Adrenal gland (tissue), 12 donors: Measurements from ENCODE around the gene MYO18B. TPM values are rescaled to one million over a fixed set of nuclear protein-coding genes. Genes with fewer than 3 reads are reported as not detected.

ENCODE experiments used
- DNase-seq, 7 donors: peaks; one replicate each; pipeline ENCODE4 v3.0.0-alpha.2; 2019 to 2020
- H3K27ac ChIP-seq, 5 donors: fragments of 200-600 bp; sonication (generic) in 4 of 5; 1 replicate in 3 of 5; 2 replicates in 2 of 5; pipeline versions ENCODE4 v1.5.1 to v1.8.0; 2016 to 2020; ENCODE audit warnings: mild to moderate bottlenecking in 1 of 5
- H3K27me3 ChIP-seq: fragments of 200-600 bp; 2 replicates; pipeline ENCODE4 v1.8.0; 2021
- H3K36me3 ChIP-seq, 2 donors: fragments of 200-600 bp; replicated peaks in 1 of 2; 1 replicate in 1 of 2; 2 replicates in 1 of 2; pipeline versions ENCODE4 v1.5.1 to v1.8.0; 2018 to 2022
- H3K4me1 ChIP-seq, 2 donors: fragments of 200-600 bp; replicated peaks in 1 of 2; 1 replicate in 1 of 2; 2 replicates in 1 of 2; pipeline versions ENCODE4 v1.5.1 to v1.8.0; 2018 to 2021
- H3K4me3 ChIP-seq, 4 donors: fragments of 200-600 bp; sonication (generic) in 3 of 4; one replicate each; pipeline ENCODE4 v1.5.1; 2016 to 2018
- H3K9me3 ChIP-seq, 3 donors: fragments of 200-600 bp; sonication (generic) in 1 of 3; replicated peaks in 1 of 3; 1 replicate in 2 of 3; 2 replicates in 1 of 3; pipeline versions ENCODE4 v1.5.1 to v1.8.0; 2016 to 2021
- CTCF ChIP-seq, 6 experiments: fragments of 450-650 bp in 4 of 6; fragments of 200-600 bp in 2 of 6; sonication (generic) in 1 of 6; IDR thresholded peaks; 1 replicate in 5 of 6; 2 replicates in 1 of 6; pipeline versions ENCODE4 v1.5.1 to v1.8.0; 2016 to 2021; ENCODE audit warnings: antibody characterized with exemption in 6 of 6, mild to moderate bottlenecking in 2 of 6, moderate library complexity in 1 of 6
- POLR2A ChIP-seq, 2 donors: fragments of 450-650 bp; IDR thresholded peaks; one replicate each; pipeline ENCODE4 v1.6.1; 2017; ENCODE audit warnings: antibody characterized with exemption in 2 of 2, mild to moderate bottlenecking in 2 of 2, moderate library complexity in 1 of 2
- WGBS, 4 donors: extraction: QIAGEN DNeasy Blood & Tissue Kit in 2 of 4; methylation state at CpG; one replicate each; pipeline versions ENCODE4 v1.1.5 to v1.1.7; 2013 to 2017; 5-methylcytosine and 5-hydroxymethylcytosine counted together
- intact Hi-C, 2 donors: fragments of 100-400 bp; cut with DNase I; formaldehyde crosslinking; loops; one replicate each; pipeline versions ENCODE4 v1.14.1 to v1.15.0; 2022 to 2023
- polyA plus RNA-seq, 3 donors: library from polyadenylated mRNA; stranded (reverse); fragments of 200-250 nt in 2 of 3; fragments of 350-450 nt in 1 of 3; fragmentation: Illumina TruSeq in 1 of 3; extraction: RNeasy Lipid Tissue Mini Kit (QIAGEN cat#74804) in 1 of 3; gene quantifications; one replicate each; pipeline ENCODE4 v1.2.3, GENCODE V29; 2013 to 2014
- total RNA-seq, 9 donors: library from RNA; depleted of rRNA in 4 of 9; stranded (reverse); fragments of >200 nt in 4 of 9; fragments of 120-200 nt in 1 of 9; fragmentation: NEBNext Ultra II Directional in 1 of 9; extraction: Animal tissue kit (Norgen Biotek cat#: 25700) in 1 of 9; gene quantifications; one replicate each; pipeline versions ENCODE4 v1.1.0 to v1.2.4, GENCODE V29; 2013 to 2023
- donor health status: healthy with polysubstance abuse.
- donor health status: Bipolar disorder and iron deficiency.
- donor health status: DM: yes; HTN: yes; CAD: no.
- donor health status: DM: no; HTN: no; CAD: no.
- donor health status: DM: no; HTN: no; CAD: no.
- donor health status: DM: yes; HTN: yes; CAD: no.

Gene MYO18B
- total and polyA plus RNA-seq, 12 donors, result 0.08 to 1.1 (median 0.18) TPM

- H3K9me3 ChIP-seq, result no peaks in the 10 kb centered on the region
- no peak overlapping the region for H3K4me3 ChIP-seq
- TF ChIP-seq POLR2A (IDR thresholded peaks at IDR 0.05) (no peak), CTCF (IDR thresholded peaks at IDR 0.05) (no peak)
- H3K36me3 ChIP-seq, result no peaks in the 10 kb centered on the region
- H3K4me1 ChIP-seq, result no peaks in the 10 kb centered on the region
- intact Hi-C loops, result no loop called here
- H3K27ac ChIP-seq, result no peak overlapping the region
- no peaks in the 10 kb centered on the region for H3K27me3 ChIP-seq
- DNase-seq, result no peak
- 75 to 84% (median 83%) methylated on average over 6 of the region's 6 CpGs for WGBS, 4 donors
These were observed 289.7 kb downstream of the MYO18B start for GRCh38 chr22:26031641-26032040.

- no peak for DNase-seq
- no peaks in the 10 kb centered on the region for H3K36me3 ChIP-seq
- no peak overlapping the region for H3K27ac ChIP-seq
- intact Hi-C loops, result no loop called here
- 74 to 82% (median 79%) methylated on average over 7 of the region's 7 CpGs for WGBS, 4 donors
- H3K4me1 ChIP-seq, result no peaks in the 10 kb centered on the region
- H3K4me3 ChIP-seq, result no peak overlapping the region
- H3K9me3 ChIP-seq, result no peaks in the 10 kb centered on the region
- no peaks in the 10 kb centered on the region for H3K27me3 ChIP-seq
- no peak for TF ChIP-seq POLR2A (IDR thresholded peaks at IDR 0.05)
- TF ChIP-seq CTCF (IDR thresholded peaks at IDR 0.05), result no peak
These were observed 291.1 kb downstream of the MYO18B start for GRCh38 chr22:26033071-26033470.

- no peak for TF ChIP-seq CTCF (IDR thresholded peaks at IDR 0.05)
- no peak for TF ChIP-seq POLR2A (IDR thresholded peaks at IDR 0.05)
- intact Hi-C loops, result no loop called here
- no peaks in the 10 kb centered on the region for H3K27me3 ChIP-seq
These were observed 291.6 kb downstream of the MYO18B start for GRCh38 chr22:26033586-26033985.

GRCh38 chr22:26035523-26035922 lies 293.5 kb downstream of the MYO18B start:
- H3K27me3 ChIP-seq, result no peaks in the 10 kb centered on the region
- TF ChIP-seq POLR2A (IDR thresholded peaks at IDR 0.05), result no peak
- no peak for TF ChIP-seq CTCF (IDR thresholded peaks at IDR 0.05)
- no peaks in the 10 kb centered on the region for H3K4me1 ChIP-seq
- H3K27ac ChIP-seq, result no peak overlapping the region
- H3K9me3 ChIP-seq, result no peaks in the 10 kb centered on the region
- H3K4me3 ChIP-seq, result no peak overlapping the region
- DNase-seq, result no peak
- WGBS, 4 donors, result 79 to 93% (median 86%) methylated on average over 3 of the region's 3 CpGs
- H3K36me3 ChIP-seq, result no peaks in the 10 kb centered on the region
- intact Hi-C loops, result no loop called here

More at GRCh38 chr22:26033586-26033985, 291.6 kb downstream of the MYO18B start:
- no peaks in the 10 kb centered on the region for H3K36me3 ChIP-seq
- no peaks in the 10 kb centered on the region for H3K4me1 ChIP-seq
- H3K9me3 ChIP-seq, result no peaks in the 10 kb centered on the region
- no peak for DNase-seq
- H3K27ac ChIP-seq, result no peak overlapping the region
- H3K4me3 ChIP-seq, result no peak overlapping the region
